ENCODE data around the gene AK8. TPM values are rescaled to one million over a fixed set of nuclear protein-coding genes. Genes with fewer than 3 reads are reported as not detected.

Gene AK8
- total and polyA plus RNA-seq, 2 experiments from 2014 or later: 0.14 to 0.78 TPM

GRCh38 chr9:132894346-132894745, 16.3 kb upstream of the AK8 start (continued):
- TF ChIP-seq ZNF462 (CRISPR knock-in tag; IDR thresholded peaks at IDR 0.05) (no peak), REST (IDR thresholded peaks at IDR 0.05; ENCODE audit: unreplicated experiment) (no peak)

- DNase-seq (ENCODE audit: low spot score) (peak; percentile 33), ATAC-seq (peak; percentile 80)
- H2AFZ ChIP-seq: no peak overlapping the region
- H3F3A ChIP-seq (replicated peaks; ENCODE audit: low read depth): no peaks in the 10 kb centered on the region
- Mint-ChIP-seq H3K27me3 (ENCODE audit: insufficient read depth, low read depth, poor library complexity) (peaks cover 5% of the 10 kb centered on the region), H3K4me1 (no peaks in the 10 kb centered on the region; the same call in 2 of the 3 replicates), H3K36me3 (ENCODE audit: low read depth) (peaks cover 15% of the 10 kb centered on the region; the same call in 1 of the 3 replicates), H3K27ac (no peak overlapping the region), H3K4me3 (no peak overlapping the region; the same call in 2 of the 3 replicates), H3K9me3 (no peaks in the 10 kb centered on the region)
- H3K27me3 ChIP-seq (ENCODE audit: insufficient read depth): no peaks in the 10 kb centered on the region
- H4K20me1 ChIP-seq (replicated peaks; ENCODE audit: insufficient read depth): 0 out of 2 replicates have a peak, but pooled peaks cover 5% of the 10 kb centered on the region
- no peak overlapping the region for H3K4me2 ChIP-seq
- H3K27ac ChIP-seq (ENCODE audit: low read depth): no peak overlapping the region
- H3K4me1 ChIP-seq (ENCODE audit: insufficient read depth): no peaks in the 10 kb centered on the region
- H3K79me2 ChIP-seq (replicated peaks; ENCODE audit: insufficient read depth): no peaks in the 10 kb centered on the region
- H3K9me2 ChIP-seq (ENCODE audit: insufficient read depth): no peaks in the 10 kb centered on the region
- no peak overlapping the region for H3K4me3 ChIP-seq
- H3K36me3 ChIP-seq (ENCODE audit: insufficient read depth): peaks cover 14% of the 10 kb centered on the region; the same call in 1 of the 2 replicates
- no peak for TF ChIP-seq NANOG (IDR thresholded peaks at IDR 0.05; ENCODE audit: borderline replicate concordance)
- no peak for TF ChIP-seq STAT1 (IDR thresholded peaks at IDR 0.05; ENCODE audit: unreplicated experiment)
- no peak for TF ChIP-seq JUNB (IDR thresholded peaks at IDR 0.05; ENCODE audit: unreplicated experiment)
- no peak for TF ChIP-seq CREB1 (CRISPR knock-in tag; IDR thresholded peaks at IDR 0.05; ENCODE audit: low read depth)
- TF ChIP-seq POLR2AphosphoS5 (IDR thresholded peaks at IDR 0.05; ENCODE audit: low read depth): no peak
- TF ChIP-seq REST (IDR thresholded peaks at IDR 0.05; ENCODE audit: unreplicated experiment): no peak
- no peak for TF ChIP-seq ZNF114 (CRISPR knock-in tag; IDR thresholded peaks at IDR 0.05)
These were observed 14.3 kb upstream of the AK8 start for GRCh38 chr9:132892400-132892799.

All from GM23338 (cell line).